Measurements from ENCODE around the gene HRH2. TPM values are rescaled to one million over a fixed set of nuclear protein-coding genes. Genes with fewer than 3 reads are reported as not detected.

The HRH2 gene
- total and polyA plus RNA-seq, 2 donors (not counting 1 experiment from before 2014, with no cell fraction given): 0.03 TPM; not detected in 1

GRCh38 chr5:175738126-175738525 lies 80.3 kb downstream of the HRH2 start:
- H3K27ac ChIP-seq (ENCODE audit: insufficient read depth, low read length): no peak overlapping the region

GRCh38 chr5:175738602-175739133 lies 80.8 kb downstream of the HRH2 start:
- Histone ChIP-seq H3K4me1 (ENCODE audit: control insufficient read depth, extremely low read depth, insufficient read depth, low read length) (no peaks in the 10 kb centered on the region), H3K4me2 (ENCODE audit: extremely low read depth, insufficient read depth, low read length) (no peak overlapping the region), H3K9ac (ENCODE audit: insufficient read depth, low read length) (no peak overlapping the region), H3K27ac (ENCODE audit: insufficient read depth, low read length) (no peak overlapping the region), H2AFZ (ENCODE audit: low read length) (no peak overlapping the region), H3K4me3 (replicated peaks in 1 of 4; ENCODE audit: control extremely low read depth in 1 of 4, insufficient read depth in 1 of 4, low read depth in 3 of 4, low read length in 4 of 4) (no peak overlapping the region), H4K20me1 (ENCODE audit: control insufficient read depth, extremely low read depth, insufficient read depth, low read length) (no peaks in the 10 kb centered on the region), H3K79me2 (ENCODE audit: control insufficient read depth, insufficient read depth, low read length) (no peaks in the 10 kb centered on the region), H3K27me3 (ENCODE audit: control insufficient read depth, insufficient read depth, low read length) (no peaks in the 10 kb centered on the region), H3K36me3 (ENCODE audit: control insufficient read depth, insufficient read depth, low read length) (no peaks in the 10 kb centered on the region), H3K9me3 (ENCODE audit: control insufficient read depth, insufficient read depth, low read depth, low read length) (no peaks in the 10 kb centered on the region)
- no peak for DNase-seq (ENCODE audit: low read depth in 2 of 2)
- TF ChIP-seq EZH2 (IDR thresholded peaks at IDR 0.05; ENCODE audit: low read length, missing control alignments) (no peak), CTCF (conservative IDR thresholded peaks at IDR 0.05 in 1 of 2, IDR thresholded peaks at IDR 0.05 in 1 of 2; ENCODE audit: low read depth in 1 of 2, low read length in 2 of 2) (no peak)

More at GRCh38 chr5:175738126-175738525, 80.3 kb downstream of the HRH2 start:
- H3K79me2 ChIP-seq (ENCODE audit: control insufficient read depth, insufficient read depth, low read length): no peaks in the 10 kb centered on the region
- DNase-seq (ENCODE audit: low read depth in 2 of 2): no peak
- no peaks in the 10 kb centered on the region for H3K27me3 ChIP-seq (ENCODE audit: control insufficient read depth, insufficient read depth, low read length)
- no peak overlapping the region for H3K4me3 ChIP-seq (replicated peaks in 1 of 4; ENCODE audit: control extremely low read depth in 1 of 4, insufficient read depth in 1 of 4, low read depth in 3 of 4, low read length in 4 of 4)
- H3K4me2 ChIP-seq (ENCODE audit: extremely low read depth, insufficient read depth, low read length): no peak overlapping the region
- no peaks in the 10 kb centered on the region for H3K36me3 ChIP-seq (ENCODE audit: control insufficient read depth, insufficient read depth, low read length)
- H3K4me1 ChIP-seq (ENCODE audit: control insufficient read depth, extremely low read depth, insufficient read depth, low read length): no peaks in the 10 kb centered on the region
- H3K9ac ChIP-seq (ENCODE audit: insufficient read depth, low read length): no peak overlapping the region
- H3K9me3 ChIP-seq (ENCODE audit: control insufficient read depth, insufficient read depth, low read depth, low read length): no peaks in the 10 kb centered on the region
- H4K20me1 ChIP-seq (ENCODE audit: control insufficient read depth, extremely low read depth, insufficient read depth, low read length): no peaks in the 10 kb centered on the region
- H2AFZ ChIP-seq (ENCODE audit: low read length): no peak overlapping the region
- TF ChIP-seq CTCF (conservative IDR thresholded peaks at IDR 0.05 in 1 of 2, IDR thresholded peaks at IDR 0.05 in 1 of 2; ENCODE audit: low read depth in 1 of 2, low read length in 2 of 2) (no peak), EZH2 (IDR thresholded peaks at IDR 0.05; ENCODE audit: low read length, missing control alignments) (no peak)

- no peak for DNase-seq (ENCODE audit: low read depth in 2 of 2)
- Histone ChIP-seq H3K36me3 (ENCODE audit: control insufficient read depth, insufficient read depth, low read length) (no peaks in the 10 kb centered on the region), H3K27ac (ENCODE audit: insufficient read depth, low read length) (no peak overlapping the region), H3K79me2 (ENCODE audit: control insufficient read depth, insufficient read depth, low read length) (no peaks in the 10 kb centered on the region), H3K4me3 (replicated peaks in 1 of 4; ENCODE audit: control extremely low read depth in 1 of 4, insufficient read depth in 1 of 4, low read depth in 3 of 4, low read length in 4 of 4) (no peak overlapping the region), H3K27me3 (ENCODE audit: control insufficient read depth, insufficient read depth, low read length) (no peaks in the 10 kb centered on the region), H3K4me2 (ENCODE audit: extremely low read depth, insufficient read depth, low read length) (no peak overlapping the region), H3K9ac (ENCODE audit: insufficient read depth, low read length) (no peak overlapping the region), H3K9me3 (ENCODE audit: control insufficient read depth, insufficient read depth, low read depth, low read length) (no peaks in the 10 kb centered on the region), H2AFZ (ENCODE audit: low read length) (no peak overlapping the region), H4K20me1 (ENCODE audit: control insufficient read depth, extremely low read depth, insufficient read depth, low read length) (no peaks in the 10 kb centered on the region), H3K4me1 (ENCODE audit: control insufficient read depth, extremely low read depth, insufficient read depth, low read length) (no peaks in the 10 kb centered on the region)
- TF ChIP-seq EZH2 (IDR thresholded peaks at IDR 0.05; ENCODE audit: low read length, missing control alignments) (no peak), CTCF (conservative IDR thresholded peaks at IDR 0.05 in 1 of 2, IDR thresholded peaks at IDR 0.05 in 1 of 2; ENCODE audit: low read depth in 1 of 2, low read length in 2 of 2) (no peak)
Measured at GRCh38 chr5:175740014-175740413, 82.1 kb downstream of the HRH2 start.

Data from fibroblast of lung (primary cell).